Measurements from ENCODE around the gene RHNO1.

Gene RHNO1

DNA sequence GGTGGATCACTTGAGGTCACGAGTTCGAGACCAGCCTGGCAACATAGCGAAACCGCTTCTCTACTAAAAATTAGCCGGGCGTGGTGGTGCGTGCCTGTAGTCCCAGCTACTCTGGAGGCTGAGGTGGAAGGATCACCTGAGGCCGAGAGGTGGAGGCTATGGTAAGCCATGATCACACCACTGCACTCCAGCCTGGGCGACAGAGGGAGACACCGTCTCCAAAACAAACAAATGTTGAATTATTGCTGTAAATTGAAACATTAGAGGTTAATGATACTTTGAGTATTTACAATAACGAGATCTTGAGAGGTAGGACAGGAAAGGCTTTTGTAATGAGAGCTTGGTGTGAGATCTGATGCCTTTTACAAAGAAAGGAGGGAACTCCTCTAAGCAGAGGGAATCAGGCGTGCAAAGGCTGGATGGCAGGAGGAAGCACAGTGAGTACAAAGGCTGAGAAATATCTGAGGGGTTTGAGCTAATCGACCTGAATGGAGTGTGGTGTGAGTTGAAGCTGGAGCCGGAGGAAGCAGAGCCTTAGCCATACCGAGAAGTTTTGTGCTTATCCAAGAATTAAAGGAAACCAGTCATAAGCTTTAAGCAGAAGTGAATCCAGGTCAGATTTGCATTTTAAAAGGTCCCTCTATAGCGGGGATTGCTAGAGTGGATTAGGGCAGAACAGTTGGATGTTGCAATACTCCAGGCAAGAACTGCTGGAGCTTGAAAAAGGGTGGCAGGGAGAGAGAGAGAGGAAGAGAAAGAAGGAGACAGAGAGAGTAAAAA is 1.1 kb downstream of the RHNO1 start:
- TF ChIP-seq, protein P1, sequence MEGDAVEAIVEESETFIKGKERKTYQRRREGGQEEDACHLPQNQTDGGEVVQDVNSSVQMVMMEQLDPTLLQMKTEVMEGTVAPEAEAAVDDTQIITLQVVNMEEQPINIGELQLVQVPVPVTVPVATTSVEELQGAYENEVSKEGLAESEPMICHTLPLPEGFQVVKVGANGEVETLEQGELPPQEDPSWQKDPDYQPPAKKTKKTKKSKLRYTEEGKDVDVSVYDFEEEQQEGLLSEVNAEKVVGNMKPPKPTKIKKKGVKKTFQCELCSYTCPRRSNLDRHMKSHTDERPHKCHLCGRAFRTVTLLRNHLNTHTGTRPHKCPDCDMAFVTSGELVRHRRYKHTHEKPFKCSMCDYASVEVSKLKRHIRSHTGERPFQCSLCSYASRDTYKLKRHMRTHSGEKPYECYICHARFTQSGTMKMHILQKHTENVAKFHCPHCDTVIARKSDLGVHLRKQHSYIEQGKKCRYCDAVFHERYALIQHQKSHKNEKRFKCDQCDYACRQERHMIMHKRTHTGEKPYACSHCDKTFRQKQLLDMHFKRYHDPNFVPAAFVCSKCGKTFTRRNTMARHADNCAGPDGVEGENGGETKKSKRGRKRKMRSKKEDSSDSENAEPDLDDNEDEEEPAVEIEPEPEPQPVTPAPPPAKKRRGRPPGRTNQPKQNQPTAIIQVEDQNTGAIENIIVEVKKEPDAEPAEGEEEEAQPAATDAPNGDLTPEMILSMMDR (IDR thresholded peaks at IDR 0.05; ENCODE audit: insufficient read depth, low read depth, low read length, missing control alignments) = no peak
- H3K4me3 ChIP-seq (ENCODE audit: low read depth, low read length) = peak overlapping the region; percentile 75
- DNase-seq (ENCODE audit: low read depth) = peak; percentile 47

DNA sequence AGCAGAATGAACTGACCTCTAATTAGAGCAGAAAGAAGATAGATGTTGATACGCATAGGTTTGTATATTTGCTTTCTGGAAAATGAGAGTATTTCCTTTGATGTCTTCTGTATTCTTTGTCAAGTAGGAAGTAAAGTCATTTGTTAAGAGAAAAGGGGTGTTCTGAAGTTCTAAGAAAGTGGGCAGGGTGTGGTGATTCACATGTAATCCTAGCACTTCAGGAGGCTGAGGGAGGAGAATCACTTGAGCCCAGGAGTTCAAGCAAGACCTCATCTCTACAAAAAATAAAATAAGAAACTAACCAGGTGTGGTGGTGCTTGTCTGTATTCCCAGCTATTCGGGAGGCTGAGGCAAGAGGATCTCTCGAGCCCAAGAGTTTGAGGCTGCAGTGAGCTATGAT is 2.8 kb downstream of the RHNO1 start:
- TF ChIP-seq, protein P1 (IDR thresholded peaks at IDR 0.05; ENCODE audit: insufficient read depth, low read depth, low read length, missing control alignments) = no peak
- no peak for DNase-seq (ENCODE audit: low read depth)
- no peak overlapping the region for H3K4me3 ChIP-seq (ENCODE audit: low read depth, low read length)

DNA sequence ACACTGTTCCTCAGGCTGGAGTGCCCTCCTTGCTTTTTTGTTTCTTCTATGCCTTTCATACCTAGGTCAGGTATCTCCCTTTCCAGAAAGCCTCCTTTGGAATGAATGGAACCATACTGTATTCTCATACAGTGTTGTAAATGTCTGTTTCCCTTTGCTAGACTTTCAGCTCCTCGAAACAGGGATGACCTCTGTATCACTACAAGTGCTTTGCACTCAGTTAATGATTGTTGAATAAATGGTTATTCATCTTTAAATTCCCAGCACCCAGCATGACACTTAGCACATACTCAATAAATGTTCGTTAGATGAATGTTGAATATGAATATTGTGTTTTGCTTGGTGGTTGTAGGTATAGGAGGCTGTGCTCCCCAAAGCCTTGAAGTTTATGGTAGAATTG is 7.8 kb downstream of the RHNO1 start:
- no peak overlapping the region for H3K4me3 ChIP-seq (ENCODE audit: low read depth, low read length)
- no peak for DNase-seq (ENCODE audit: low read depth)
- TF ChIP-seq, protein P1 (IDR thresholded peaks at IDR 0.05; ENCODE audit: insufficient read depth, low read depth, low read length, missing control alignments) = no peak

DNA sequence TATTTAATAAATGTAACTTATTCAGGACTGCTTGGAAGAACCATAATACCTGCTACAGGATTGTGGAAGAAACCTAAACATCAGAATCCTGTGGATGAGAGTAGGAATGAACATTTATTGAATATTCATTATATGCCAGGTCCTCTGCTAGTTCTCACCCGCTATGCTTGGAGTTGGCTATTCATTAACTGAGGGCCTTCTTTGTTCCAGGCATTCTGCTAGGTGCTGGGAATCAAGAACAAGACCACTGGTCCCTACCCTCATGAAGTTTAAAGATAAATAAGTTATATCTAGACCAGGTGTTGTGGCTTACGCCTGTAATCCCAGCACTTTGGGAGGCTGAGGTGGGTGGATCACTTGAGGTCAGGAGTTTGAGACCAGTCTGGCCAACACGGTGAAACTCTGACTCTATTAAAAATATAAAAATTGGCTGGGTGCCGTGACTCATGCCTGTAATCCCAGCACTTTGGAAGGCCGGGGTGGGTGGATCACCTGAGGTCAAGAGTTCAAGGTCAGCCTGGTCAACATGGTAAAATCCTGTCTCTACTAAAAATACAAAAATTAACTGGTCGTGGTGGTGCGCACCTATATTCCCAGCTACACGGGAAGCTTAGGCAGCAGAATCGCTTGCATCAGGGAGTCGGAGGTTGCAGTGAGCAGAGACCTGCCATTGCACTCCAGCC is 9.9 kb downstream of the RHNO1 start:
- TF ChIP-seq, protein P1 (IDR thresholded peaks at IDR 0.05; ENCODE audit: insufficient read depth, low read depth, low read length, missing control alignments) = no peak
- no peak for DNase-seq (ENCODE audit: low read depth)
- H3K4me3 ChIP-seq (ENCODE audit: low read depth, low read length) = no peak overlapping the region

DNA sequence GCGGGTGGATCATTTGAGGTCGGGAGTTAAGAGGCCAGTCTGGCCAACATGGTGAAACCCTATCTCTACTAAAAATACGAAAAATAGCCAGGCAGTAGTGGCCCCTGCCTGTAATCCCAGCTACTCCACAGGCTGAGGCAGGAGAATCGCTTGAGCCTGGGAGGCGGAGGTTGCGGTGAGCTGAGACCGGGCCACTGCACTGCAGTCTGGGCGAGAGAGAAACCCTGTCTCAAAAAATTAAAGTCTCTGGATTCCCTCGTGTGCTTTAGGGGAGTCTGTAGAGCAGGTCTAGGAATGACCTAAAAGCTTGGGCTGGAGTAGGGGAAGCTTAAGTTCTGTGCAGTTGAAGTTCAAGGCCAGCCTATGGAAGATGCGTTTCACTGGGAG is 13.0 kb downstream of the RHNO1 start:
- peak overlapping the region; percentile 63 for H3K4me3 ChIP-seq (ENCODE audit: low read depth, low read length)
- TF ChIP-seq, protein P1 (IDR thresholded peaks at IDR 0.05; ENCODE audit: insufficient read depth, low read depth, low read length, missing control alignments) = no peak
- no peak for DNase-seq (ENCODE audit: low read depth)

DNA sequence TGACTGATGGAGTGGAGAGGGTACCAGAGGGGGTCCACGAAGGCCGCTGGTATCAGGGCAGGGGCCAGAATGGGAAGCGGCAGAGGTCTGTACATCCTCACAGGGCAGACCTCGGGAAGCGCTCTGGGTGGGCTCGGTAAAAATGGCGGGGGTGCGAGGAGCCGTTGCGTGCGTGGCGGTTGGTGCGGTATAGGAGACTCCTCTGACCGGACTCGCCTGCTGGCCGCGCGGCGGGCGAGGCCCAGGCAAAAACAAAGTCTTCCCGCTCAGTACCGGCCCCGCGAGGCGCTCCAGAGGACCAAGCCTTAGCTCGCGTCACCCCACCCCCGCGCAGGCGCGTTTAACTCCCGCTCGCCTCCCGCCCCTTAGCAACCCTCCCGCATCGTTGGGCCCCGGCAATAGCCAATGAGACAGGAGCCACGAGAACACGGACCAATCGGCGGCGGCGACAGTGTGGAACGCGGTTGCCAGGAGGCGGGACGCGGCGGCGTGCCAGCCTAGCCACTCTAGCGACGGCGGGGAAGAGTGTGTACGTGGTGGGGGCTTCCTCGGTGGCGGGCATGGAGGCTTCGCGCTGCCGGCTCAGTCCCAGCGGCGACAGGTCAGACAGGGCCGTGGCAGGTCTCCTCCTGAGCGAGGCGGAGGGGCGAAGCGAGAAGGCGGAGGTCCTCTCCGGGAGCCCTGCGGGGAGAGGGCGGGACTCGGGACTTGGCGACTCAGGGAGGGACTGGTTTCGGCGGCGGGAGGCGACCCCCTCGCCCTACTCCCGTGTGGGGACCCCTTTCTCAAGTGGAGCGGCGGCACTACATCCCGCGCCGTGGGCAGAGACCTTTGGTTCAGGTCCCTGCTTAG is 13.6 kb downstream of the RHNO1 start, which contains the start of gene TULP3:
Gene TULP3 (plus strand): TSS at position 504 of the 852 bp plus-strand sequence. CDS start 57 bp downstream, at position 561.
- peak; percentile 97 for DNase-seq (ENCODE audit: low read depth)
- TF ChIP-seq, protein P1 (IDR thresholded peaks at IDR 0.05; ENCODE audit: insufficient read depth, low read depth, low read length, missing control alignments) = no peak
- peak within 1 kb of the TSS; percentile 90 for H3K4me3 ChIP-seq (ENCODE audit: low read depth, low read length)

Measured in GM12865 (cell line).